GM19395 (cell line): ENCODE measurements around the gene TCF12.
"Not testable (repeated sequence)": the region's sequence is repeated elsewhere in the genome, so short reads cannot be mapped to it uniquely, and the experiment has no call there.

Source experiments
- ATAC-seq: cut with Tn5 transposase; IDR thresholded peaks from one replicate; pipeline ENCODE4 v1.9.1; 2021; ENCODE audit warnings: mild to moderate bottlenecking, moderate library complexity; ENCODE audit not compliant: unreplicated experiment

Gene TCF12

GRCh38 chr15:56972426-56972825 is 54.0 kb downstream of the TCF12 start:
- no peak for ATAC-seq

- no peak for ATAC-seq
Measured at GRCh38 chr15:56973463-56973862, 55.0 kb downstream of the TCF12 start.

GRCh38 chr15:56977232-56977631 is 58.8 kb downstream of the TCF12 start:
- ATAC-seq = no peak

GRCh38 chr15:56978898-56979662 is 60.6 kb downstream of the TCF12 start:
- no peak for ATAC-seq

GRCh38 chr15:56980473-56980872 is 62.0 kb downstream of the TCF12 start:
- no peak for ATAC-seq

- ATAC-seq = no peak
Measured at GRCh38 chr15:56981160-56981559, 62.7 kb downstream of the TCF12 start.

- no peak for ATAC-seq
Measured at GRCh38 chr15:56982987-56983386, 64.5 kb downstream of the TCF12 start.

GRCh38 chr15:56984681-56985481 is 66.4 kb downstream of the TCF12 start:
- ATAC-seq = no peak

GRCh38 chr15:56985856-56986255 is 67.4 kb downstream of the TCF12 start:
- no peak for ATAC-seq

- no peak for ATAC-seq
Measured at GRCh38 chr15:56987286-56987685, 68.8 kb downstream of the TCF12 start.

GRCh38 chr15:56988219-56988618 is 69.8 kb downstream of the TCF12 start:
- ATAC-seq = no peak

- ATAC-seq = no peak
Measured at GRCh38 chr15:56989411-56989924, 71.0 kb downstream of the TCF12 start.

GRCh38 chr15:56991017-56991416 is 72.6 kb downstream of the TCF12 start:
- no peak for ATAC-seq

GRCh38 chr15:56992725-56993124 is 74.3 kb downstream of the TCF12 start:
- no peak for ATAC-seq

GRCh38 chr15:56994280-56994679 is 75.8 kb downstream of the TCF12 start:
- no peak for ATAC-seq

- ATAC-seq = no peak
Measured at GRCh38 chr15:56996093-56996492, 77.6 kb downstream of the TCF12 start.

- no peak for ATAC-seq
Measured at GRCh38 chr15:56996746-56997470, 78.5 kb downstream of the TCF12 start.

GRCh38 chr15:57003418-57003817 is 85.0 kb downstream of the TCF12 start:
- no peak for ATAC-seq

- no peak for ATAC-seq
Measured at GRCh38 chr15:57005244-57005643, 86.8 kb downstream of the TCF12 start.

GRCh38 chr15:57007797-57008196 is 89.4 kb downstream of the TCF12 start:
- ATAC-seq = not testable (repeated sequence)

- no peak for ATAC-seq
Measured at GRCh38 chr15:57010724-57011123, 92.3 kb downstream of the TCF12 start.
